PC-3 (cell line): ENCODE data around the gene FAM227A. TPM values are rescaled to one million over a fixed set of nuclear protein-coding genes. Genes with fewer than 3 reads are reported as not detected.

Experiments used
- ATAC-seq: fragments of 200-7000 bp; cut with Tn5 transposase; 2 replicates; pipeline ENCODE4 v1.9.1; 2020; ENCODE audit warnings: mild to moderate bottlenecking, moderate library complexity
- BruUV-seq: library from RNA; stranded (reverse); fragments of 400-500 nt; replicated peaks from 2 replicates; lab custom pipeline; 2021; lab: Mats Ljungman, UMichigan
- CTCF ChIA-PET: fragments of 300-600 bp; sonication (Branson Sonifier 250); formaldehyde crosslinking; loops from one replicate; lab custom pipeline; 2022; ENCODE audit warnings: antibody characterized with exemption; lab: Charles Lee
- POLR2A ChIA-PET: fragments of 300-600 bp; sonication (Branson Sonifier 250); formaldehyde crosslinking; loops from one replicate; lab custom pipeline; 2022; ENCODE audit warnings: antibody characterized with exemption; ENCODE audit not compliant: unreplicated experiment; lab: Charles Lee
- DNase-seq: peaks from one replicate; pipeline ENCODE4 v3.0.0-alpha.2; 2015
- H2AFZ ChIP-seq: fragments of 300-600 bp; sonication (generic); 2 replicates; pipeline ENCODE4 v1.6.0; 2016; ENCODE audit warnings: antibody characterized with exemption, low read length
- H3F3A ChIP-seq: fragments of 300-600 bp; sonication (generic); one replicate; pipeline ENCODE4 v1.6.0; 2017; ENCODE audit warnings: antibody characterized with exemption, low read length, control low read depth, mild to moderate bottlenecking; ENCODE audit not compliant: unreplicated experiment
- H3K27ac ChIP-seq: fragments of 300-600 bp; sonication (generic); 2 replicates; pipeline ENCODE4 v1.5.1; 2016; ENCODE audit warnings: mild to moderate bottlenecking, low read length
- H3K27me3 ChIP-seq: fragments of 300-600 bp; sonication (generic); 2 replicates; pipeline ENCODE4 v1.6.1; 2016; ENCODE audit warnings: low read length, mixed read lengths
- H3K36me3 ChIP-seq: fragments of 300-600 bp; sonication (generic); 2 replicates; pipeline ENCODE4 v1.6.1; 2016; ENCODE audit warnings: low read depth, mixed run types, low read length, mixed read lengths
- H3K4me1 ChIP-seq: fragments of 300-600 bp; sonication (generic); 2 replicates; pipeline ENCODE4 v1.5.1; 2016; ENCODE audit warnings: low read length; ENCODE audit not compliant: insufficient read depth
- H3K4me2 ChIP-seq: fragments of 300-600 bp; sonication (generic); 2 replicates; pipeline ENCODE4 v1.6.0; 2016; ENCODE audit warnings: low read length
- H3K4me3 ChIP-seq: fragments of 300-600 bp; sonication (generic); 2 replicates; pipeline ENCODE4 v1.5.1; 2016; ENCODE audit warnings: mild to moderate bottlenecking, low read length, mixed read lengths
- H3K79me2 ChIP-seq: fragments of 300-600 bp; sonication (generic); 2 replicates; pipeline ENCODE4 v1.6.1; 2017; ENCODE audit warnings: low read length, mixed read lengths
- H3K9ac ChIP-seq: fragments of 300-600 bp; sonication (generic); 2 replicates; pipeline ENCODE4 v1.6.0; 2016; ENCODE audit warnings: mild to moderate bottlenecking, low read length
- H3K9me2 ChIP-seq: fragments of 300-600 bp; sonication (generic); replicated peaks from 2 replicates; pipeline ENCODE4 v1.6.1; 2016; ENCODE audit warnings: mixed run types, low read length, mixed read lengths
- H3K9me3 ChIP-seq: fragments of 300-600 bp; sonication (generic); 2 replicates; pipeline ENCODE4 v1.6.1; 2016; ENCODE audit warnings: low read length, mixed read lengths
- H4K20me1 ChIP-seq: fragments of 300-600 bp; sonication (generic); 2 replicates; pipeline ENCODE4 v1.6.1; 2016; ENCODE audit warnings: low read length, mixed read lengths
- EZH2 ChIP-seq: fragments of 300-600 bp; sonication (generic); IDR thresholded peaks from one replicate; pipeline ENCODE4 v1.6.1; 2017; ENCODE audit warnings: antibody characterized with exemption, mild to moderate bottlenecking, low read length; ENCODE audit not compliant: unreplicated experiment
- EZH2phosphoT487 ChIP-seq: fragments of 300-600 bp; sonication (generic); IDR thresholded peaks from 2 replicates; pipeline ENCODE4 v1.6.1; 2018; ENCODE audit warnings: mild to moderate bottlenecking, antibody characterized with exemption, low read length, borderline replicate concordance
- intact Hi-C: fragments of 100-400 bp; cut with micrococcal nuclease; formaldehyde crosslinking; loops from 2 replicates; pipeline ENCODE4 v1.9.0; 2023
- total RNA-seq: library from RNA; depleted of rRNA; stranded (reverse); fragments of >200 nt; gene quantifications from 2 replicates; pipeline ENCODE4 v1.2.3, GENCODE V29; 2014
- TF ChIP-seq, protein P1 (sequence below): fragments of 300-600 bp; sonication (generic); conservative IDR thresholded peaks from 2 replicates; pipeline ENCODE4 v1.5.1; 2017; ENCODE audit warnings: antibody characterized with exemption, low read depth, mild to moderate bottlenecking, low read length

The FAM227A gene
- total RNA-seq, 1 experiment from 2014 or later = 1.2 TPM

GRCh38 chr22:38607680-38608079, 48.5 kb downstream of the FAM227A start:
- intact Hi-C loops = no loop called here
- Histone ChIP-seq H3F3A (no peaks in the 10 kb centered on the region), H3K36me3 (no peaks in the 10 kb centered on the region), H3K9me3 (no peaks in the 10 kb centered on the region), H3K79me2 (no peaks in the 10 kb centered on the region), H4K20me1 (no peaks in the 10 kb centered on the region), H3K9ac (no peak overlapping the region), H3K4me2 (no peak overlapping the region), H3K27ac (no peak overlapping the region), H2AFZ (no peak overlapping the region), H3K4me1 (peaks cover 11% of the 10 kb centered on the region), H3K9me2 (no peaks in the 10 kb centered on the region), H3K4me3 (no peak overlapping the region), H3K27me3 (no peaks in the 10 kb centered on the region)
- no peak for ATAC-seq
- ChIA-PET POLR2A (no interaction called here), CTCF (no interaction called here)
- TF ChIP-seq, protein P1, sequence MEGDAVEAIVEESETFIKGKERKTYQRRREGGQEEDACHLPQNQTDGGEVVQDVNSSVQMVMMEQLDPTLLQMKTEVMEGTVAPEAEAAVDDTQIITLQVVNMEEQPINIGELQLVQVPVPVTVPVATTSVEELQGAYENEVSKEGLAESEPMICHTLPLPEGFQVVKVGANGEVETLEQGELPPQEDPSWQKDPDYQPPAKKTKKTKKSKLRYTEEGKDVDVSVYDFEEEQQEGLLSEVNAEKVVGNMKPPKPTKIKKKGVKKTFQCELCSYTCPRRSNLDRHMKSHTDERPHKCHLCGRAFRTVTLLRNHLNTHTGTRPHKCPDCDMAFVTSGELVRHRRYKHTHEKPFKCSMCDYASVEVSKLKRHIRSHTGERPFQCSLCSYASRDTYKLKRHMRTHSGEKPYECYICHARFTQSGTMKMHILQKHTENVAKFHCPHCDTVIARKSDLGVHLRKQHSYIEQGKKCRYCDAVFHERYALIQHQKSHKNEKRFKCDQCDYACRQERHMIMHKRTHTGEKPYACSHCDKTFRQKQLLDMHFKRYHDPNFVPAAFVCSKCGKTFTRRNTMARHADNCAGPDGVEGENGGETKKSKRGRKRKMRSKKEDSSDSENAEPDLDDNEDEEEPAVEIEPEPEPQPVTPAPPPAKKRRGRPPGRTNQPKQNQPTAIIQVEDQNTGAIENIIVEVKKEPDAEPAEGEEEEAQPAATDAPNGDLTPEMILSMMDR = no peak
- TF ChIP-seq EZH2phosphoT487 (no peak), EZH2 (no peak)
- BruUV-seq = no TSS peak
- DNase-seq = no peak

DNA sequence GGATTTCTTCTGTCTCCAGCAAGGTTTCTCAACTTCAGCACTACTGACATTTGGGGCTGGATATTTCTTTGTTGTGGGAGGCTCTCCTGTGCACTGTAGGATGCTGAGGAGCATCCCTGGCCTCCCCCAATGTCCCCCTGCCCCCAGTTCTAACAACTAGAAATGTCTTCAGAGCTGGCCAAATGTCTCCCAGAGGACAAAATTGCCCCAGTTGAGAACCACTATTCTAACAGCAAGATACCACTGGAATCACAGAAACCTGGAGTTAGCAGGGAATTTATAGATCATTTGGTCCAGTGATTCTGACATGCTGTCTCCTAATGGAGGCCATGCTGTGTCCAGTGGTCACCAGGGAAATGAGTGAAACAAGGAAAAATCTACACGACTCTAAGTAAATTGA, 54.0 kb downstream of the FAM227A start:
- H3K27ac ChIP-seq = no peak overlapping the region
- H3K27me3 ChIP-seq = no peaks in the 10 kb centered on the region
- no peak for ATAC-seq
- peaks cover 11% of the 10 kb centered on the region for H3K4me1 ChIP-seq
- H4K20me1 ChIP-seq = no peaks in the 10 kb centered on the region
- no peaks in the 10 kb centered on the region for H3F3A ChIP-seq
- H3K9ac ChIP-seq = no peak overlapping the region
- ChIA-PET POLR2A (no interaction called here), CTCF (no interaction called here)
- BruUV-seq = no TSS peak
- no peak overlapping the region for H3K4me2 ChIP-seq
- TF ChIP-seq, protein P1 = no peak
- TF ChIP-seq EZH2 (no peak), EZH2phosphoT487 (no peak)
- intact Hi-C loops = no loop called here
- no peak overlapping the region for H3K4me3 ChIP-seq
- no peak overlapping the region for H2AFZ ChIP-seq
- H3K36me3 ChIP-seq = no peaks in the 10 kb centered on the region
- no peak for DNase-seq
- H3K9me2 ChIP-seq = no peaks in the 10 kb centered on the region
- H3K9me3 ChIP-seq = no peaks in the 10 kb centered on the region
- no peaks in the 10 kb centered on the region for H3K79me2 ChIP-seq

- H3K4me3 ChIP-seq = no peak overlapping the region
- BruUV-seq = no TSS peak
- no peaks in the 10 kb centered on the region for H3K36me3 ChIP-seq
- H3K9me3 ChIP-seq = no peaks in the 10 kb centered on the region
- intact Hi-C loops = no loop called here
- no peaks in the 10 kb centered on the region for H3K9me2 ChIP-seq
- CTCF ChIA-PET = no interaction called here
- no peaks in the 10 kb centered on the region for H3K79me2 ChIP-seq
- no peak for TF ChIP-seq EZH2phosphoT487
- no peak for TF ChIP-seq EZH2
- H3K27me3 ChIP-seq = no peaks in the 10 kb centered on the region
- DNase-seq = no peak
- no peaks in the 10 kb centered on the region for H3F3A ChIP-seq
- POLR2A ChIA-PET = no interaction called here
- no peak overlapping the region for H3K4me2 ChIP-seq
- H3K27ac ChIP-seq = no peak overlapping the region
- ATAC-seq = no peak
- no peak overlapping the region for H2AFZ ChIP-seq
- H3K9ac ChIP-seq = no peak overlapping the region
- H4K20me1 ChIP-seq = no peaks in the 10 kb centered on the region
- H3K4me1 ChIP-seq = peaks cover 5% of the 10 kb centered on the region
These were observed 54.9 kb downstream of the FAM227A start for GRCh38 chr22:38601221-38601764.
